Ectodermal cell (in vitro differentiated cells): ENCODE measurements around the gene BCAR1.
"Not testable (repeated sequence)": the region's sequence is repeated elsewhere in the genome, so short reads cannot be mapped to it uniquely, and the experiment has no call there.

Source experiments
- H3K27ac ChIP-seq: 2 replicates; pipeline ENCODE4 v1.7.0; 2013; ENCODE audit warnings: mild to moderate bottlenecking, low read depth, low read length; ENCODE audit not compliant: insufficient read depth, poor library complexity, severe bottlenecking
- H3K27me3 ChIP-seq: 2 replicates; pipeline ENCODE4 v1.7.0; 2013; ENCODE audit warnings: mild to moderate bottlenecking, low read length; ENCODE audit not compliant: insufficient read depth, control insufficient read depth, poor library complexity, severe bottlenecking
- H3K36me3 ChIP-seq: one replicate; pipeline ENCODE4 v1.7.0; 2013; ENCODE audit warnings: low read length; ENCODE audit not compliant: control insufficient read depth, insufficient read depth
- H3K4me1 ChIP-seq: one replicate; pipeline ENCODE4 v1.7.0; 2013; ENCODE audit warnings: low read length; ENCODE audit not compliant: control insufficient read depth, insufficient read depth
- H3K4me3 ChIP-seq: 2 replicates; pipeline ENCODE4 v1.7.0; 2013; ENCODE audit warnings: low read depth, low read length, control low read depth; ENCODE audit not compliant: insufficient read depth
- H3K9me3 ChIP-seq: 2 replicates; pipeline ENCODE4 v1.7.0; 2013; ENCODE audit warnings: mild to moderate bottlenecking, low read length, moderate library complexity; ENCODE audit not compliant: control insufficient read depth
- WGBS, 2 experiments: methylation state at CpG; one replicate each; pipeline ENCODE4 v1.1.7; 2013; ENCODE audit warnings: missing lambda C conversion rate in 2 of 2; 5-methylcytosine and 5-hydroxymethylcytosine counted together

BCAR1 gene

DNA sequence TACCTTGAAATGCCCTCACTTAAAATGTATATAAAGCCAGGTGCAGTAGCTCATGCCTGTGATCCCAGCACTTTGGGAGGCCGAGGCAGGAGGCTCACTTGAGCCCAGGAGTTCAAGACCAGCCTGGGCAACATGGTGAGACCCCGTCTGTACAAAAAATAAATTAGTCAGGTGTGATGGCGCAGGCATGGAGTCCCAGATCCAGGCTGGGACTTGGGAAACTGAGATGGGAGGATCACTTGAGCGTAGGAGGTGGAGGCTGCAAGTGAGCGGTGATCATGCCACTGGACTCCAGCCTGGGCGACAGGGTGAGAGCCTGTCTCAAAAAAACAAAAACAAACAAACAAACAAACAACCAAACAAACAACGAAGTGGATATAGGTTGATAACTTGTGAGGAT is 41.9 kb downstream of the BCAR1 start:
- H3K27ac ChIP-seq, H3K27me3 ChIP-seq, H3K4me1 ChIP-seq, H3K4me3 ChIP-seq, H3K9me3 ChIP-seq, H3K36me3 ChIP-seq: not testable (repeated sequence)
- WGBS, 2 experiments = 93 to 99% methylated on average over 4 to 7 of the region's 7 CpGs

GRCh38 chr16:75208861-75209505 is 42.4 kb downstream of the BCAR1 start:
- H3K9me3 ChIP-seq = no peaks in the 10 kb centered on the region
- H3K4me3 ChIP-seq = no peak overlapping the region
- H3K27me3 ChIP-seq = no peaks in the 10 kb centered on the region
- H3K36me3 ChIP-seq = no peaks in the 10 kb centered on the region
- peaks cover 2% of the 10 kb centered on the region for H3K4me1 ChIP-seq
- H3K27ac ChIP-seq = no peak overlapping the region
- WGBS, 2 experiments = 90 to 93% methylated on average over 27 of the region's 27 CpGs

- Histone ChIP-seq H3K9me3 (no peaks in the 10 kb centered on the region), H3K36me3 (no peaks in the 10 kb centered on the region), H3K27ac (no peak overlapping the region), H3K27me3 (no peaks in the 10 kb centered on the region), H3K4me3 (no peak overlapping the region), H3K4me1 (peaks cover 2% of the 10 kb centered on the region)
- WGBS, 2 experiments = 89 to 95% methylated on average over 11 of the region's 13 CpGs
Measured at GRCh38 chr16:75208242-75208825, 43.1 kb downstream of the BCAR1 start.

- peaks cover 2% of the 10 kb centered on the region for H3K4me1 ChIP-seq
- H3K4me3 ChIP-seq = no peak overlapping the region
- no peaks in the 10 kb centered on the region for H3K27me3 ChIP-seq
- H3K27ac ChIP-seq = no peak overlapping the region
- no peaks in the 10 kb centered on the region for H3K9me3 ChIP-seq
- no peaks in the 10 kb centered on the region for H3K36me3 ChIP-seq
- WGBS, 2 experiments = 92 to 93% methylated on average over 11 of the region's 11 CpGs
Measured at GRCh38 chr16:75207831-75208230, 43.6 kb downstream of the BCAR1 start.

DNA sequence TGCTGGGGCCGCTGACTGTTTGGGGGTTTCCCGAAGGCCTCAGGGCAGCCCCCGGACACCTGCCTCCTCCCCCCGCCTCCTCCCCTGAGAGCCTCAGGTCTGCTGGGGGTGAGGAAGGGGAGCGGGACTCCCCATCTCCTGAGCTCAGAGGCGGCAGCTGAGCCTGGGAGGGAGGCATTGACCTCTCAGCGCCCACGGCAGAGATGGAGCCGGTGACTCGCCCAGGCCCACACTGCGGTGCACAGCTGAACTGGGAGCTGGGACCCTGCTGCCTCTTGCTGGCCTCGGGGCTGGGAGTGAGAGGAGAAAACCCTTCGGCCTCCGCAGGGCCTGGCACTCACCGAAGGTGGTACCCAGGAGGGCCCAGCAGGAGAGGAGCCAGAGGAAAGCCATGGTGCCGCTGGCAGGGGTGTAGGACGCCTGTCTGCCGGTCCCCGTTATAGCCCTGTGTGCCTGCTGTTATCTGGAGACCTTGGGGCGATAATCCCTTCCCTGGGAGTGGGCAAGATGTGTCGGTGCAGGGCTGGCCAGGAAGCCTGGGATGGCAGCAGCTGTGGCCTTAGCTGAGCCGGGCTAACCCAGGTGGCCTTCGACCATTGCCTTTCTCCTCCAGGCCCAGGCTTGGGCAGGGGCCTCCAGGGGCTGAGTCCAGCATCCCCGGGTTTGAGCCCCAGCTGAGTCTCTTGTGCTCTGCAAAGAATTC is 44.5 kb downstream of the BCAR1 start, which contains the start of gene CTRB2:
Gene CTRB2, minus strand, starts transcription at position 413 of the 703 bp plus-strand sequence. Its CDS starts 20 bp downstream, at position 393.
- WGBS, 2 experiments = 92% methylated on average over 24 of the region's 24 CpGs
- no peaks in the 10 kb centered on the region for H3K4me1 ChIP-seq
- no peak within 1 kb of the TSS for H3K4me3 ChIP-seq
- H3K9me3 ChIP-seq = no peaks in the 10 kb centered on the region
- H3K27ac ChIP-seq = no peak within 1 kb of the TSS
- H3K36me3 ChIP-seq = no peaks in the 10 kb centered on the region
- no peaks in the 10 kb centered on the region for H3K27me3 ChIP-seq

DNA sequence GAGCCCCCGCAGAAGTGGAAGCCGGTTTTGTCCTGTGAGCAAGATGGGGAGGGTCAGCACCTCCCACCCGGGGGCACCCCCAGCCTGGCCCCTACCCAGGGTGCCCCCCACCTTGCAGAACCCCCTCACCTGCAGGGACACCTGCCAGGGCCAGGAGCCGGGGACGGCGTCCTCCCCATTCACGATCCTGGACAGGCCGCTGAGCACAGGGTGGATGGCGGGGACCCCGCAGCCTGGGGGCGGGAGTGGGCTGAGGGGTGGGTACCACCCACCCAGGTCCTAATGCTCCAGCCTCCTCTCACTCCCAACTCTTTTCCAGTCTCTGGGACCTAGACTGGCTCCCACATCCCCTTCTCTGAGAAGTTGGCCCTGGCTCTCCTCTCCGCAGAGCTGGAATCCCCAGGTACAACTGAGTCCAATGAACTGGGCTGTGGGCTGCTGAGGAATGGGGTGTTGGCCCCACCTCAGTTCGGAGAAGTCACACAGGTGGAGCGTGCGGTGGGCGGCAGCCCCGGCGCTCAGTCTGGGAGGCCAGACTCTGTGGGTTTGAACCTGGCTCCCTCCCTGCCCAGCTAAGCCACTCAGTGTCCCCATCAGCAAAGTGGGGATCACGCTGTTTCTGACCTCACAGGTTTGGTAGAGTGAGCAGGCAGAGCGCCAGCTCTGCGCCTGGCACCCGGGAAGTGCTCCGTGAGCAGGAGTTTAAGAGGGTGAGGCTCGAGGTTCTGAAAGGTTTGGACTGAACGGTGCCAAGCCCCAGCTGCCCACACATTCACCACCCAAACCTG is 45.3 kb downstream of the BCAR1 start:
- 93 to 94% methylated on average over 19 to 22 of the region's 25 CpGs for WGBS, 2 experiments
- H3K36me3 ChIP-seq, H3K9me3 ChIP-seq, H3K4me1 ChIP-seq, H3K27me3 ChIP-seq, H3K4me3 ChIP-seq, H3K27ac ChIP-seq: not testable (repeated sequence)

DNA sequence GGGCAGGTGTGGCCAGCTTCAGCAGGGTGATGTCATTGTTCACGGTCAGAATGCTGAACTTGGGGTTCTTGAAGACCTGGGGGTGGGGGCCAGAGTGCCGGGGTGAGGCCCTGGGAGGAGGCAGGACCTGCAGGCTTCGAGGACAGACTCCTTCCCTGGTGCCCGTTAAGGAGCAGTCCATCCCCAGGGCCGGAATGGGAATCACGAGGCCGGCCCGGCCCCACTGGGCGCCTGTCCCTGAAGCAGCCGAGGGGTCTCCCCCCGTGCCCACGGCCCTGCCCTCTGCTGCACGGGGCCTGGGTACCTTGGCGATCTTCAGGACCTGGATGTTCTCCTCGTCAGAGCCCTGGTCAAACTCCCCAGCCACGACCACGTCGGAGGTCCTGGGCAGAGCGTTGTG is 46.0 kb downstream of the BCAR1 start:
- H3K27me3 ChIP-seq, H3K9me3 ChIP-seq: not testable (repeated sequence)
- 96 to 97% methylated on average over 7 of the region's 19 CpGs for WGBS, 2 experiments

GRCh38 chr16:75204905-75205304 is 46.5 kb downstream of the BCAR1 start:
- not testable (repeated sequence) for H3K27me3 ChIP-seq, H3K4me3 ChIP-seq, H3K27ac ChIP-seq, H3K9me3 ChIP-seq, H3K4me1 ChIP-seq, H3K36me3 ChIP-seq
- no CpG with 5 or more reads among the region's 20 CpGs for WGBS, 2 experiments

More for the DNA sequence above, 46.0 kb downstream of the BCAR1 start:
- not testable (repeated sequence) for H3K36me3 ChIP-seq, H3K4me3 ChIP-seq, H3K4me1 ChIP-seq, H3K27ac ChIP-seq

GRCh38 chr16:75204410-75204758 is 47.0 kb downstream of the BCAR1 start:
- Histone ChIP-seq H3K4me3 (no peak overlapping the region), H3K27me3 (no peaks in the 10 kb centered on the region), H3K27ac (no peak overlapping the region), H3K9me3 (no peaks in the 10 kb centered on the region), H3K4me1 (no peaks in the 10 kb centered on the region), H3K36me3 (no peaks in the 10 kb centered on the region)
- WGBS, 2 experiments = 87 to 96% methylated on average over 4 of the region's 6 CpGs
